CD4-positive, alpha-beta T cell treated with Interleukin-4 for 4 hours (primary cell): ENCODE data around the gene PRELID1.
"Not testable (repeated sequence)": the region's sequence is repeated elsewhere in the genome, so short reads cannot be mapped to it uniquely, and the experiment has no call there.

Experiments
- DNase-seq: peaks from one replicate; pipeline ENCODE4 v3.0.0-alpha.2; 2020

PRELID1 gene

DNA sequence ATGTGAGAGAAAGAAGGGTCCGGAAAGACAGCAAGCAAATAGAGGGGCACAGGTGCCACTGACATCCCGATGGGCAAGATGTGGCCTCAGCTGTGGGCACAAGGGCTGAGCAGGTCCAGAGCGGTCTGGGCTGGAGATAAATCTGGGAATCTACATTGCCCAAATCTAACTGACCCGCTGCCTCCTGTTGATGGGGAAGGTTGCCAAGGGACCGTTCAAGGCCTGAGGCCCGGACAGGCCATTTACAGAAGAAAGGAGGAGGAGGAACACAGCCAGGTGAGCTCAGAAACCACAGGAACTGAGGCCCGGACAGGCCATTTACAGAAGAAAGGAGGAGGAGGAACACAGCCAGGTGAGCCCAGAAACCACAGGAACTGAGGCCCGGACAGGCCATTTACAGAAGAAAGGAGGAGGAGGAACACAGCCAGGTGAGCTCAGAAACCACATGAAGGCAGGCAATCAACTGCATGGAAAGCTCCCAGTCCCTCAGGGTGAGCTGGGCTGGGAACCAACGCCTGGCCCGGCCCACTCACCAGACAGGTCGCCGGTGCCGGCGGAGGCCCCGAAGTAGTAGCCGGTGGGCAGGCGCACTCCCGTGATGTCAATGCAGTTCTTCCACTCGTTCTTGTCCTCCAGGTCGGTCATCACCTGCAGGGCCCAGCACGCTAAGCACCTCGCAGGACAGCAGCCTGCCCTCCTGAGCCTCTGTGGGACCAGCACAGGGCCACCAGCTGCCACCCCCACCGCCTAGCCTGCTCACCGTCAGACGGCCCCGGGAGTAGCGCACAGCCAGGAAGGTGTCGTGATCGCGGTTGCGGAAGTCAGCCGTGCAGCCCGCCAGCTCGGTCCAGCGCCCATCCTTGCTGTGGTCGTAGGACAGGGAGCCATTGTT lies 33.2 kb downstream of the PRELID1 start:
- DNase-seq: no peak

DNA sequence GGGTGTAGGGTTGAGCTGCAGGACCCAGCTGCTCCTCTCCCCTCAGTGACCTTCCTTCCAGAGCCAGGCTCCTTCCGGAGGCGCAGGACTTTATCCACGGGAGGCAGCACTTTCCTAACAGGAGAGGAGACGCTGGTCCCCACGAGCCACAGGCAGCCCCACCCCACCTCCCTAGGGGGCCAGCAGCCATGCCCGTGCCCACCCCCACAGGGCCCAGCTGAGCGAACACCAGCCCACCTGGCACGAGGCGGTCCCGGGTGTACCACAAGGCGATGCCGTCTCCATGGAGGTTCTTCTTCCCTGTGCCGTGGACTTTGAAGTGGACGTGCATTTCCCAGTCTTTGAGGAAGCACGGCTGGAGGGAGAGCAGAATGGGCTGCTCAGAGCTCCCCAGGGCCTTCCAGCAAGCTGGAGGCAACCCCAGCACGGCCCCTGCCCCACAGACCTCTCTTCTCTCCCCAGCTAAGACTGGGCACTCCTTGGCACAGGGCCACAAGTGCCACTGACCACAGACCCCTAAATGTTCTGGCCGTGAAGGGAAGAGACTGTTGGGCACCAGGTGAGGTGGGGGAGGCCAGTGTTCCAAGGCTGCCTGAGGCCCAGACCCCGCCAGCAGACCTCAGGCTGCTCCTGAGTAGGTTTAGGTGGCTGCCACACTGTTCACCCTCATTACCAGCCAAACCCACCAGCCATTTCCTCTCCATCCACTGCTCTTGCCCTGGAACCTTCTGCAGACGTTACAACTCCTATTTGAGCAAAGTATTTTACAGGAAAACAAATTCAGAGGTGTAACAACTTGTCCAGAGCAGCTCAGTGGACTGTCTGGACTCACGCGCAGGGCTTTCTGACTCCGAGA lies 34.9 kb downstream of the PRELID1 start:
- DNase-seq: no peak

DNA sequence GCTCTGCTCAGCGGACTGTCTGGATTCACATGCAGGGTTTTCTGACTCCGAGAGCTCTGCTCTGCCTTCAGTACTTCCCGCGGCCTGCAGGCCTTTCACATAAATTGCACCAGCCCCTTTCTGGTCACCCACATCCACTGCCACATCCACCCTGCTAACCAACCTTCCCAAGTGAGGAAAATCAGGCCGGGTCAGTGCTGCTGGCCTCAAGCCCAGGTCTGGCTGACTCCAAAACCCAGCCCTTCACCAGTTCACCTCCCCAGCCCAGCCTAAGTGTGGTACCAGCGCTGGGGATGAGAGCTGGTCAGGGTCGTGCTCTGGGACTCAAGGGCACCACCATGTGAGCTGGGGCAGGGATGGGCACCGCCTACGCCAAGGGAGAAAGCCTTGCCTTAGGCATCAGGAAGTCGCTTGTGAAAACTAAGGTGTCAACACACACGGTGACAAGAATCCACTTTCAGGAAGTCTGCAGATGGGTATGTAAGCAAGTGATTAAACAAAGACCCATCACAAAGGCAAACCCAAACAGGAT lies 35.6 kb downstream of the PRELID1 start:
- no peak for DNase-seq

DNA sequence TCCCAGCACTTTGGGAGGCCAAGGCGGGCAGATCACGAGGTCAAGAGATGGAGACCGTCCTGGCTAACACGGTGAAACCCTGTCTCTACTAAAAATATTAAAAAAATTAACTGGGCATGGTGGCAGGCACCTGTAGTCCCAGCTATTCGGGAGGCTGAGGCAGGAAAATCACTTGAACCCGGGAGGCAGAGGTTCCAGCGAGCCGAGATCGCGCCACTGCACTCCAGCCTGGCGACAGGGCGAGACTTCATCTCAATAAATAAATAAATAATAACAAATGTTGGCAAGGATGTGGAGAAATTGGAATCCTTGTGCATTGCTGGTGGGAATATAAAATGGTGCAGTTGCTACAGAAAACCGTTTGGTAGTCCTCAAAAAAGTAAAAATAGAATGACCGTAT lies 39.4 kb downstream of the PRELID1 start:
- not testable (repeated sequence) for DNase-seq

DNA sequence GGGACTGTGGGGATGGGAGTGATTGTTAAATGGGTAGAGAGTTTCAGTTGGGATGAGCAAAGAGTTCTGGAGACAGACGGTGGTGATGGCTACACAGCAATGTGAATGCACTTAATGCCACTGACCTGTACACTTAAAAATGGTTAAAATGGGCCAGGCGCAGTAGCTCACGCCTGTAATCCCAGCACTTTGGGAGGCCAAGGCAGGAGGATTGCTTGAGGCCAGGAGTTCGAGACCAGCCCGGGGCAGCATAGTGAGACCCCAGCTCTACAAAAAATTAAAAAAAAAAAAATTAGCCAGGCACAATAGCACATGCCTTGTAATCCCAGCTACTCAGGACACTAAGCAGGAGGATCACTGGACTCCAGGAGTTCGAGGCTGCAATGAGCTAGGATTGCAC lies 40.2 kb downstream of the PRELID1 start:
- DNase-seq: no peak

DNA sequence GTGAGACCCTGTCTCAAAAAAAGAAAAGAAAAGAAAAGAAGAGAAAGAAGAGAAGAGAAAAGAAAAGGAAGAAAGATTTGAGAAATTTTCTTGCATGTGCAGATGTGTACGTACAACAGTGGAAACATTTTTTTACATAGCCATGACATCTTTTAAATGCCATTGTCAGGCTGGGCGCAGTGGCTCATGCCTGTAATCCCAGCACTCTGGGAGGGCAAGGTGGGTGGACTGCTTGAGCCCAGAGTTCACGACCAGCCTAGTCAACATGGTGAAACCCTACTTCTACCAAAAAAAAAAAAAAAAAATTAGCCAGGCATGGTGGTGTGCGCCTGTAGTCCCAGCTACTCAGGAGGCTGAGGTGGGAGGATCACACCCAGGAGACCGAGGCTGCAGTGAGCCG lies 41.3 kb downstream of the PRELID1 start:
- DNase-seq: no peak

DNA sequence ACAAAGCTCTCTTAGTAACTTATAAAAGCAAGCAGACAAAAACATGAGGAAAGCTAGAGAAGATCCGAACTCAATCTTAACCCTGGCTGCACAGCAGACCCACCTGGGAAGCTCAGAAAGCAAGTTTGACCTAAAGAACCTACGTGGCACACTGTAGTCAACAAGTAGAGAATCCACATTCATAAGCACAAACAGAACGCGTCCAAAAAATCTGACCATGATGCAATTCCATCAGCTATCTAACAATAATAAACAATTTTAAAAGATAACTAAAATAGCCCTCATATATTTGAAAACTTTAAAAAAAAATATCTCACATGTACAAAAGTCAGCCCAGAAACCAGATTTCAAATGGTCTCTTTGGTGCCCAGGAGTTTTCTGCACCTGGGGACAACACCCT lies 43.2 kb downstream of the PRELID1 start:
- DNase-seq: no peak

DNA sequence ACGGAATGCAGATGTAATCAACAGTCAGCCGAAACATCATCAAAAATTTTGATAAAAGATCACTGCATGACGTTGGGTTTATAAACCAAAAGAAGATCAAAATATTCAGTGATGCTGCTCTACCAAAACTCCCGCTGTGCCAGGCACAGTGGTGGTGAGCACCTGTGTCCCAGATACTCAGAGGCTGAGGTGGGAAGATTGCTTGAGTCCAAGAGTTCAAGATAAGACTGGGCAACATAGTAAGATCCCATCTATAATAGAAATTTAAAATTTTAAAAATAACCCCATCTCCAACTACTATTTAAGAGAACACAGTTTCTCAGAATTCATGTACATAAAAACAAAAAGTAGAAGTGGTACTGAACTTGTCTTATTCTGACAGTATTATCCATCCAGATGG lies 44.1 kb downstream of the PRELID1 start:
- no peak for DNase-seq

DNA sequence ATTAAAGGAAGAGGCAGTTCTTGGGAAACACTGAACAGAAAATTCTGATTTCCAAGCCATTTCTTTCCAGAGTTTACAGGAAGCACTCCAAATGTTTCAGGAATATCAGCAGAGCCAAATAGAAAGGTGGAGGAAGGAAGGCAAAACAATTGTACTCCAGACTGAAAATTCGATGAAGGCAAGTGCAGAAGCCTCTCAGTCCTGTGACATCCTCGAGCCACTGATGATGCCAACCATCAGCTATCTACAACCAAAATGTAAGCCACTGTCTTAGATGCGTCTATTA lies 45.7 kb downstream of the PRELID1 start:
- no peak for DNase-seq

DNA sequence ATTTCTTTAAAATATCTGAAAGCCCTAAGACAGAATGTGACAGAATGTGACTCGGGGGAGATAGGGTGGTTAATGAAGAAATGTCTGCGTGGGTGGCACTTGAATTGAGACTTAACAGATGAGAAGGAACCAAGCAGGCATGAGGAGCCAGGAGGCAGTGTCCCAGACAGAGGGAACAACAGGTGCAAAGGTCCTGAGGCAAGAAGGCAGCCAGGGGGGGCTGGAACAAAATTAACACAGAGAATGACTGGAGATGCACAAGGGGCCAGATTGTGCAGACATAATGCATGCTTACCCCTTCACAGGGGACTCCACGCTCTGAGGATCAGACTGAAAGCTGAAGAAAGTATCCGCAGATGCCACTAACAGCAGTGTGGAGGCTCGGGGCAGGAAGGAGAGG lies 46.2 kb downstream of the PRELID1 start:
- no peak for DNase-seq

DNA sequence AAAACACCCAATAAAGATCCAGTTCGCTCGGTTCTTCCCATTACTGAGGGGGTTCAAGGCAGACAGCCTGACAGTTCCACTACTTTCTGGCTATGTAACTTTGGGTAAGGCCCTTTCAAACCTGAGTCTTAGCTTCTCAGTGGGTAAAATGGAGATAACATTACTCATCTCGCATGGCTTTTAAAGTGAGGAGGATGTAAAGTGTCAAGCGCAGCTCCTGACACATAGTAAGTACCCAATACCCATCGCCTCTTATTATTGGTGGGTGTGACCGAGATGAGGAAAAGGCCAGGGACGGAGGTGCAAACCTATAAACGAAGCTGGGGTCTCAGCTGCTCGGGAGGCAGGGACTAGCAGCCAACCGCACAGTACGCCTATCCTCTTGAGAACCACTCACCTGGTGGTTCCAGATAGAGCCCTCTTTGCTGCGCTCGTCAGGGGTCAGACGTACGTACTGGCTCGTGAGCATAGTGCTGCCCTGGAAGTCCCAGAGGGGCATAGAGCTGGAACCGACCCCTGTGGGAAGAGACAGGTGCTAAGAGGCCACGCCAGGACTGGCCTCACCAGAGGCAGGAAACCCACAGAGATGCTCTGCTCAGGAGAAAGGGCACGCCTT lies 47.3 kb downstream of the PRELID1 start:
- no peak for DNase-seq

DNA sequence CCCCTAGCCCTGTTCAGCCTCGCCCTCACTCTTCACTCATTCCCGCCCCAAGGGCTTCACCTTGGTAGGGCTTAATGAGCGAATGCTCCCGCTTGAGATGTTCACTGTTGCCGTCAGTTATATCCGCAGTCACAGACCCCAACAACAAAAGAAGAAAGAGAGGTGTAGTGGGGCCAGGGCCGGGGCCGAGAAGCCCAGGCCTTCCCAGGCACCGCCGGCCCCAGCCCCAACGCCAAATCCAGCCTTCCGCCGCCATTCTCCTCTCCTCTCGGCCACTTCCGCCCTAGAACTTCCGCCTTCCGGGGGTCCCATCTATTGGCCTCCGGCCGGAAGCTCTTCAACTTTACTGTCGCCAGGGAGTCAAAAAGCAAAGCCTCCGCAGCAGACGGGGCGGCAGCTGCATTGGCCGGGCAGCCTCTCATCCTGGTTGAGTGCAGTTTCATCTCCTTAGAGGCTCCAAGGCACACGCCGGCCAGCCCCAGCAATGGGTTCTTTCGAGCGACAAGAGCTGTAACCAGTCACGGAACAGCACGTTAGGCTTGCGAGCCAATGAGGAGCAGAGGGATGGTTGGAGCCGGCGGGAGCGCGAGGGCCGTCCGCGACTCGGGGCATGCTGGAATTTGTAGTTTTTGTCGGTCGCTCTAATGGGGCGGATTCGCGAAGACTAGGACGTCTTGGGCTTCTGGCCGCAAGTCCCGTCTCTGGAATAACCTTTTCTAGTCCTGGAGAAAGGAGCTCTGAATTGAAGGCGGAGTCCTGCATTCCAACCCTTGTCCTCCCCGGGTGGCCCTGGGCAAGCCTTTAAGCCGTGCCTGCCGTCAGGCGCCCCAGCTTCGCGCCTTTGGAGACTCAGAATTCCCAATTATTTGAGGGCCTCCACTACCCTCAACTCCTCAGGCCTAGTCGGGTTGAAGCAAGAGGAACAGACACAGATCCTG lies 48.1 kb downstream of the PRELID1 start, which contains the start of gene LMAN2:
LMAN2 (minus strand) TSS at position 277 of the 938 bp plus-strand sequence; CDS start at position 256, 21 bp downstream.
- peak; percentile 95 for DNase-seq

DNA sequence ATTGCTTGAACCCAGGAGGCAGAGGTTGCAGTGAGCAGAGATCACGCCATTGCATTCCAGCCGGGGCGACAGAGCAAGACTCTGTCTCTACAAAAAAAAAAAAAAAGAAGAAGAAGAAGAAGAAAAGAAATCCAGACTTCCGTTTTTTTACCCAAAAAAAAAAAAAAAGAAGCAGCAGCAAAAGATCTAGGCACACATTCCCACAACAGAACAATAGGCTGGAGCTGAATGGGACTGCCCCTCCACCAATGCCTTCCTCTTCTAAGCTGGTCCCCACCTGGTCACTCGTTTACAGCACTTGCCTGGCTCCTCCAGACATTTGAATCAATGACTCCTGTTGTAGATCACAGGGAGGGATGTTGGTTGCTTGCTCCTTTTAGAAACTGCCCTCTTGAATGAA lies 49.5 kb downstream of the PRELID1 start:
- DNase-seq: no peak

DNA sequence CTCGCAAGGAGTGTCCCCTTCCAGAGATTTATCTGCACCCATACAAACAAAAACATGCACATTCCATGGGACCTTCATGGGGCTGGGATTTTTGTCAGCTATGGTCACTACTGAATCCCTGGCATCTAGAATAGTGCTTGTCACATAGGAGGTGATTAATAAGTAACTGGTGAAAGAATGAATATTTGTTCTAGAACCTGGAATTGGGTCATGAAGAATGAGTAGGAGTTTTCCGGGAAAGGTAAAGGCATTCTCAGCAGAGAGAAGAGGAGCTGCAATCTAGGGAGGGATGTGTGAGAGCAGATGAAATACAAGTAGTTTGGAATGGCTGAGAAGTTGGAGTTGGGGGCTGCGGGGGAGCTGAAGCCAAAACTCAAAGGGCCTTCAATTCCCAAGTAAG lies 50.7 kb downstream of the PRELID1 start:
- DNase-seq: no peak

DNA sequence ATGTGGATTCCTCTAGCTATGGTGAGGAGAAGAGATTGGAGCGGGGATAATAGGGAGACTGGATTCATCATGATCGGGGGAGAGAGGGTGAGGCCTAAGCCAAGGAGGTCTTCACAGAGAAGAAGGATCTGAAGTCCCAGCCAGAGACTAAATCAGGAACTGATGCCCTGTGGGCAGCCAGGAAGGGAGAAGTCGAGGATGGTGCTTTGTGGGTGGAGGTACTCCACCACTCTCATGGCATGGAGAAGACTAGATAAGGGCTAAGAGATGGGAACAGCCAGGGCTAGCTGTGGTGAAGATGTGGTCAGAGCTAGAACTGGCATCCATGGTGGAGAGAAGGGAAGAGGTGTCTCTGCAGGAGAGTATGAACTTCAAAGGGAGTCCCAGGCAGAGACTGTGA lies 51.1 kb downstream of the PRELID1 start:
- DNase-seq: no peak

DNA sequence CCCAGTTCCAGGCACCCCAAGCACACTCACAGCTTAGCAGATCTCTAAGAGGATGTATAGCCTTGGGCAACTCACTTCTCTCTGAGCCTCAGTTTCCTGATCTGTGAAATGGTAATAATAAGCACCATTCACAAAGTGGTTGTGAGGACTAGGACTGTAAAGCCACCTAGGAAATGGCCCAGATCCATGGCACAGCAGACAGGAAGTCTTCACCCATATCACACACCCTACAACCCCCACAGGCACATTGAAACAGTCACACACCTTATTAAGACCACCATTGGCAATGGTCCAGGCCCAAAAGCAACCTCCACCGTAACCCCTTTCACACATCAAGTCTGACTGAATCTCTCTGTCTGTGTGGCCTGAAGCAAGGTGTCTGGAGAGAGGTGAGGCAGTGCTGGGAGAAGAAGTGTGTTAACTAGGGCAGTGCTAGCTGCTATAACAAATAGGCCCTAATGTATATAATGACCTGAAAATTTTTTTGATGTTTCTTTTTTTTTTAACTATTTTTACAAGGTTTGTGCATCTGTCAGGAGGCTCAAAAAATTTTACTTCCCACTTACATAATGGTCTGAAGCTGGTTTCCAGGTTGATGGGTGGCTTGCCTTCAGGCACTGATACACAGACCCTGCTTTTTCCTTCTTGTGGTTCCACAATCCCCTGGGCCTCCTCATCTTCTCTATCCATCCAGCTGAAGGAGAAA lies 51.7 kb downstream of the PRELID1 start:
- DNase-seq: no peak

DNA sequence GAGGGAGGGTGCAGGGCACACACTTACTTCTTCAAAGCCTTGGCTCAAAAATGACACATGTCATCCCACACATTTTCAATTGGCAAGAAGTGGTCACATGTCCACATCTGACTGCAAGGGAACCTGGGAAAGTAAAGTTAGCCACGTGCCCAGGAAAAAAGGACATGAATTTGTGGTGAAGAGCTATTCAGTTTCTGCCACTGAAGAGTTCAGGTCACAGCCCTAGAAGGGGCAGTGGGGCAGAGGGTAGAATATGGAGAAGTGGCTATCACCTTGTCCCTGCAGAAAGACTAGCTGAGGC lies 52.2 kb downstream of the PRELID1 start:
- DNase-seq: no peak
